Upper lobe of left lung (tissue), 6 donors: ENCODE results near the gene HDDC2. TPM values are rescaled to one million over a fixed set of nuclear protein-coding genes. Genes with fewer than 3 reads are reported as not detected.
A peak's percentile ranks its signal among the peaks of the same experiment; 100 is the strongest.

Experiments used
- ATAC-seq, 2 donors: fragments of 200-7000 bp; cut with Tn5 transposase; one replicate each; pipeline ENCODE4 v1.9.1; 2022; ENCODE audit warnings: mild to moderate bottlenecking in 2 of 2, moderate library complexity in 2 of 2; ENCODE audit not compliant: low FRiP score in 2 of 2
- DNase-seq, 2 donors: peaks; one replicate each; pipeline ENCODE4 v3.0.0-alpha.2; 2019 to 2020
- H3K27ac ChIP-seq, 4 donors: fragments of 200-600 bp; sonication (generic); one replicate each; pipeline ENCODE4 v1.5.1; 2016 to 2019
- H3K27me3 ChIP-seq, 4 donors: fragments of 200-600 bp; sonication (generic); one replicate each; pipeline ENCODE4 v1.5.1; 2017 to 2019
- H3K36me3 ChIP-seq, 4 donors: fragments of 200-600 bp; sonication (generic); one replicate each; pipeline ENCODE4 v1.5.1; 2016 to 2019
- H3K4me1 ChIP-seq, 4 donors: fragments of 200-600 bp; sonication (generic); one replicate each; pipeline ENCODE4 v1.5.1; 2018 to 2019
- H3K4me3 ChIP-seq, 4 donors: fragments of 200-600 bp; sonication (generic); one replicate each; pipeline ENCODE4 v1.5.1; 2017 to 2019; ENCODE audit warnings: mild to moderate bottlenecking in 2 of 4, moderate library complexity in 1 of 4
- H3K9me3 ChIP-seq, 4 donors: fragments of 200-600 bp; sonication (generic); one replicate each; pipeline ENCODE4 v1.5.1; 2018 to 2019
- EP300 ChIP-seq, 4 donors: sonication (generic); formaldehyde crosslinking; IDR thresholded peaks; one replicate each; pipeline ENCODE4 v1.5.1; 2017; ENCODE audit warnings: antibody characterized with exemption in 4 of 4, control low read depth in 2 of 4
- POLR2A ChIP-seq, 4 donors: fragments of 450-650 bp; IDR thresholded peaks; one replicate each; pipeline ENCODE4 v1.5.1; 2016 to 2017; ENCODE audit warnings: antibody characterized with exemption in 4 of 4, mild to moderate bottlenecking in 2 of 4
- POLR2AphosphoS5 ChIP-seq, 2 donors: sonication (generic); formaldehyde crosslinking; IDR thresholded peaks; one replicate each; pipeline ENCODE4 v1.5.1; 2017; ENCODE audit warnings: antibody characterized with exemption in 2 of 2
- WGBS, 2 donors: methylation state at CpG; one replicate each; pipeline ENCODE4 v1.1.5; 2017 to 2018; 5-methylcytosine and 5-hydroxymethylcytosine counted together
- total RNA-seq, 6 donors: library from RNA; depleted of rRNA in 4 of 6; stranded (reverse); fragments of >200 nt in 4 of 6; gene quantifications; one replicate each; pipeline versions ENCODE4 v1.1.0 to v1.2.1, GENCODE V29; 2016 to 2021
- TF ChIP-seq, protein P1 (sequence below), 6 experiments: fragments of 450-650 bp in 4 of 6; fragments of 200-600 bp in 2 of 6; sonication (generic) in 2 of 6; IDR thresholded peaks; one replicate each; pipeline ENCODE4 v1.5.1; 2016 to 2019; ENCODE audit warnings: antibody characterized with exemption in 6 of 6
- donor health status: DM: no; HTN: no; CAD: no; lungs with moderate emphysema.
- donor health status: DM: no; HTN: yes; CAD: no; lungs with severe emphysema.

The HDDC2 gene
- total RNA-seq, 6 donors from 2014 or later: 31.4 to 57.5 (median 47.4) TPM

DNA sequence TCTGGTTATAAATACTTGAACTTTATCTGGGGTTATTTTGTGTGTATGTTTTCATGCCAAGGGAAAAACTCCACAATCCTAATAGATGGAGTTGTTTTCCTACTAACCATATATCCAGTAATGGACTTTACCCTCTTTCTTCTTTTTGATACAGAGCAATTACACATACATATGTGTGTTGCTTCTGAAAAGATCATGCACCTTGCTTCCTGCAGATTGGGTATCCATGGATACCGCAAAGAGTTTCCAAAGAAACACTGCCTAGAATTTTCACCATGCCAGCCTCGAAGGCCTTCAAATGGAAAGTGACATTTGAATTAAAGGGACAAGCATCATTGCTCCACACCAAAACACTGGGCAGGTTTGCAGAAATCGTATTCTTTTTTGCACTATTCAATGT is 26.8 kb downstream of the HDDC2 start:
- no peaks in the 10 kb centered on the region for H3K4me1 ChIP-seq
- TF ChIP-seq, protein P1, sequence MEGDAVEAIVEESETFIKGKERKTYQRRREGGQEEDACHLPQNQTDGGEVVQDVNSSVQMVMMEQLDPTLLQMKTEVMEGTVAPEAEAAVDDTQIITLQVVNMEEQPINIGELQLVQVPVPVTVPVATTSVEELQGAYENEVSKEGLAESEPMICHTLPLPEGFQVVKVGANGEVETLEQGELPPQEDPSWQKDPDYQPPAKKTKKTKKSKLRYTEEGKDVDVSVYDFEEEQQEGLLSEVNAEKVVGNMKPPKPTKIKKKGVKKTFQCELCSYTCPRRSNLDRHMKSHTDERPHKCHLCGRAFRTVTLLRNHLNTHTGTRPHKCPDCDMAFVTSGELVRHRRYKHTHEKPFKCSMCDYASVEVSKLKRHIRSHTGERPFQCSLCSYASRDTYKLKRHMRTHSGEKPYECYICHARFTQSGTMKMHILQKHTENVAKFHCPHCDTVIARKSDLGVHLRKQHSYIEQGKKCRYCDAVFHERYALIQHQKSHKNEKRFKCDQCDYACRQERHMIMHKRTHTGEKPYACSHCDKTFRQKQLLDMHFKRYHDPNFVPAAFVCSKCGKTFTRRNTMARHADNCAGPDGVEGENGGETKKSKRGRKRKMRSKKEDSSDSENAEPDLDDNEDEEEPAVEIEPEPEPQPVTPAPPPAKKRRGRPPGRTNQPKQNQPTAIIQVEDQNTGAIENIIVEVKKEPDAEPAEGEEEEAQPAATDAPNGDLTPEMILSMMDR (IDR thresholded peaks at IDR 0.05): no peak
- H3K4me3 ChIP-seq: no peak overlapping the region
- H3K9me3 ChIP-seq: no peaks in the 10 kb centered on the region
- ATAC-seq: no peak
- H3K27me3 ChIP-seq: no peaks in the 10 kb centered on the region
- H3K36me3 ChIP-seq: peaks cover 0 to 30% (median 7%) of the 10 kb centered on the region in 4 donors
- 88 to 92% methylated on average over 3 of the region's 3 CpGs for WGBS, 2 donors
- DNase-seq: no peak
- H3K27ac ChIP-seq: no peak overlapping the region

DNA sequence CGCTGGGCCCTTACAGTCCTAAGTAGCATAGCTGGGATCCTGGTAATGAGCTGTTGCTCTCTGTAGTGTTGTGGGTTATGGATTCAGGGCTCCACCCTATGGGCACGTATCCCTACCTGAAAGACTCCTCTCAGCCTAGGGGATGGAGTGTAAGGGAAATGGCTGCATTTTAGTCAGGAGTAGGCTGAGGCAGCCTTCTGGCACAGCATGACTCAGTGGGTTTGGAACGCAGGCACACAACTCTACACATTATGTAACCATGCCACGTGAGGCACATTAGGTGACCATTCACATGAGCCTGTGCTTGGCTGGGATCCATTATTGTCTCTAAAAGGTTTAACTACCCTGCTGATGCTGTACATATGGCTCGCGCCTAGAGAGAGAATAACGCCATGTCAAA is 27.8 kb downstream of the HDDC2 start:
- ATAC-seq: no peak
- WGBS, 2 donors: 95 to 97% methylated on average over 7 of the region's 7 CpGs
- no peak overlapping the region for H3K27ac ChIP-seq
- DNase-seq: no peak
- H3K4me1 ChIP-seq: no peaks in the 10 kb centered on the region
- no peaks in the 10 kb centered on the region for H3K9me3 ChIP-seq
- TF ChIP-seq, protein P1 (IDR thresholded peaks at IDR 0.05): no peak
- TF ChIP-seq POLR2A (IDR thresholded peaks at IDR 0.05) (no peak), POLR2AphosphoS5 (IDR thresholded peaks at IDR 0.05) (no peak), EP300 (IDR thresholded peaks at IDR 0.05) (no peak)
- no peaks in the 10 kb centered on the region for H3K27me3 ChIP-seq
- no peak overlapping the region for H3K4me3 ChIP-seq
- peaks cover 0 to 30% (median 7%) of the 10 kb centered on the region in 4 donors for H3K36me3 ChIP-seq

DNA sequence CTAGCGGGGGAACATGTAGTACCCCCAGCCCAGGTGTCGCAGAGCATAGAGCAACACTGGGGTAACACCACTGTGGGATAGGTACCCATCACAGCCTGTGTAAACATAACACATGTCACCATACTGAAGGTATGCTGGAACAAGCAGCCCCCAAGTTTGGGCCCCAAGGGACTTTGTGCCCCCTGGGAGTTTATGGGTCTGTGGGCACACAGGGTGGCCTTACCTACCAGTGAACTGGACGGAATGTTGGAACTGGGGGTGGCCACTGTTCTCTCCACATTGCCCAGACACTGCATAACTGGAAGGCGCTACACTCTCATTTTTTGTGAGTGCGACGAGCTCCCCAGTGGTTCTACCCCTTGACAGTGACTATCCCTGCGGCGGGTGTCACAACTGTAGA is 28.5 kb downstream of the HDDC2 start:
- H3K9me3 ChIP-seq: no peaks in the 10 kb centered on the region
- 99 to 100% methylated on average over 2 to 8 of the region's 8 CpGs for WGBS, 2 donors
- no peaks in the 10 kb centered on the region for H3K27me3 ChIP-seq
- no peak overlapping the region for H3K4me3 ChIP-seq
- peaks cover 0 to 30% (median 7%) of the 10 kb centered on the region in 4 donors for H3K36me3 ChIP-seq
- H3K27ac ChIP-seq: no peak overlapping the region
- no peak for TF ChIP-seq EP300 (IDR thresholded peaks at IDR 0.05)
- no peak for TF ChIP-seq POLR2AphosphoS5 (IDR thresholded peaks at IDR 0.05)
- no peak for TF ChIP-seq POLR2A (IDR thresholded peaks at IDR 0.05)
- TF ChIP-seq, protein P1 (IDR thresholded peaks at IDR 0.05): no peak
- no peak for ATAC-seq
- no peaks in the 10 kb centered on the region for H3K4me1 ChIP-seq
- DNase-seq: no peak

DNA sequence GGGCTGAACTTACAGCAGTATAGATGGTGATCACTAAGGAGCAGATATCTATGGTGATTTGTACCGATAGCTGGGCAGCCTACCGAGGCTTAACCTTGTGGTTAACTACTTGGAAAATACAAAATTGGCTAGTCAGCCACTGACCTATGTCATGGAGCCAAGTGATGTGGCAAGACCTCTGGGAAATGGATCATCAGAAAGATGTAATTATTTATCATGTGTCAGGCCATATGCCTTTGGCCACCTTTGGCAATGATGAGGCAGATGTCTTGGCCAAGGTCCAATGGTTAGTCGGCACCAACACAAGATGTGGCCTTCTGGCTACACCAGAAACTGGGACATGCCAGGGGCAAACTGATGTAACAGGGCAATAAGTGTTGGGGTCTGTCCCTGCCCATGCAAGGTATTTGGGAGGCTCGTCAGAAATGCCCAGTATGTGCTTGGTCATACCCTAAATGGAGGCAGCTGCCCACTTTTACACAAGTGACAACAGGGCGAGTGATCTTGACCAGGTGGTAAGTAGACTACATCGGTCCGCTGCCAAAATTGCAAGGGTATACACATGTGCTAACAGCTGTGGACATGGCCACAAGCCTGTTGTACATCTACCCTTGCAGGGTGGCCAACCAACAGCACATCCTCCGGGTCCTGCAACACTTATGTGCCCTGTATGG is 30.1 kb downstream of the HDDC2 start:
- 92 to 95% methylated on average over 4 to 8 of the region's 8 CpGs for WGBS, 2 donors

More for the DNA sequence above, 30.1 kb downstream of the HDDC2 start:
- H3K27ac ChIP-seq: no peak overlapping the region
- H3K36me3 ChIP-seq: peaks cover 0 to 28% (median 6%) of the 10 kb centered on the region in 4 donors
- no peaks in the 10 kb centered on the region for H3K27me3 ChIP-seq
- ATAC-seq: peak in 1 of 2 donors; percentile 13
- TF ChIP-seq EP300 (IDR thresholded peaks at IDR 0.05): no peak
- no peak for TF ChIP-seq POLR2A (IDR thresholded peaks at IDR 0.05)
- TF ChIP-seq, protein P1 (IDR thresholded peaks at IDR 0.05): no peak
- no peak for TF ChIP-seq POLR2AphosphoS5 (IDR thresholded peaks at IDR 0.05)
- no peaks in the 10 kb centered on the region for H3K9me3 ChIP-seq
- H3K4me1 ChIP-seq: no peaks in the 10 kb centered on the region
- no peak for DNase-seq
- H3K4me3 ChIP-seq: no peak overlapping the region
